WI38 (cell line): Measurements from ENCODE around the gene ZNF138.

Experiments used
- H3K4me3 ChIP-seq: 2 replicates; pipeline ENCODE4 v1.5.1; 2011; ENCODE audit warnings: low read depth, mild to moderate bottlenecking, control low read depth, low read length
- TF ChIP-seq, protein P1 (sequence below): IDR thresholded peaks from 2 replicates; pipeline ENCODE4 v1.5.1; 2012; ENCODE audit warnings: low read depth, mild to moderate bottlenecking, control low read depth, low read length

Gene ZNF138

DNA sequence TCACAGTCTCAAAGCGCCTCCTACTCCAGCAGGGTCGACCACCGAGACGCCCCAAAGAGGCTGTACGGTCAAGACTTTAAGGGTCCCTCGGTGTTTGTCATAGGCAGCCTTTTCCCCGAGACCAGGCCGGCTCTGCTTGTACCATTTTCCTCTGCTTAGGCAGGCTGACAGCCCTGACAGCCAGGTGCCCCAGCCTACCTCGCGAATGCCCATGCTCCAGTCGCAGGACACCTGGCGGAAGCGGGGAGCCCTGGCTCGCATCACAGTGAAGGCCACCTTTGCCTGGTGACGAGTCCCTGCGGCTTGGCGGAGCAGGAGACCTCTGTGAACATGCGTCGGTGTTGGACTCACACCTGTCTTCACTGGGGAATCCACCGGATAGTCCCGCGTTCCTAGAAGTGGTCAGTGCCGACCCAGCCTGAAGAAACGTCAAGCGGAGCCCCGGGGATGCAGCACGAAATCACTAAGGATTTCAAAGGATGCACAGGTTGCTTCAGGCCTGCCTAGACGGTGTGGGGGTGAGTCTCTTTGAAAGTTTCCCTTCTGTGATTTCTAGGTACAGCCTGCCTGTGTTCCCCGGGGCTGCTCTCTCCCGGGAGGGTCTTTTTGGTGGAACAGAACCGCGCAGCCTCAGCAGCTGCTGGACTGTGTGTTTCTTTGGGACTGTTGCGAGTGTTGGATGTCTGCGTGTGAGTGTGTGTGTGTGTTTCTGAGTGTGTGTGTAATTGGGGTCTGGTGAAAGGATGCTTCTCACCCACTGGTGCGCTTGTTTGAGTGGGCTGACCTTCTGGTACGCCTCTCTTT, 78.3 kb downstream of the ZNF138 start:
- TF ChIP-seq, protein P1, sequence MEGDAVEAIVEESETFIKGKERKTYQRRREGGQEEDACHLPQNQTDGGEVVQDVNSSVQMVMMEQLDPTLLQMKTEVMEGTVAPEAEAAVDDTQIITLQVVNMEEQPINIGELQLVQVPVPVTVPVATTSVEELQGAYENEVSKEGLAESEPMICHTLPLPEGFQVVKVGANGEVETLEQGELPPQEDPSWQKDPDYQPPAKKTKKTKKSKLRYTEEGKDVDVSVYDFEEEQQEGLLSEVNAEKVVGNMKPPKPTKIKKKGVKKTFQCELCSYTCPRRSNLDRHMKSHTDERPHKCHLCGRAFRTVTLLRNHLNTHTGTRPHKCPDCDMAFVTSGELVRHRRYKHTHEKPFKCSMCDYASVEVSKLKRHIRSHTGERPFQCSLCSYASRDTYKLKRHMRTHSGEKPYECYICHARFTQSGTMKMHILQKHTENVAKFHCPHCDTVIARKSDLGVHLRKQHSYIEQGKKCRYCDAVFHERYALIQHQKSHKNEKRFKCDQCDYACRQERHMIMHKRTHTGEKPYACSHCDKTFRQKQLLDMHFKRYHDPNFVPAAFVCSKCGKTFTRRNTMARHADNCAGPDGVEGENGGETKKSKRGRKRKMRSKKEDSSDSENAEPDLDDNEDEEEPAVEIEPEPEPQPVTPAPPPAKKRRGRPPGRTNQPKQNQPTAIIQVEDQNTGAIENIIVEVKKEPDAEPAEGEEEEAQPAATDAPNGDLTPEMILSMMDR, result no peak
- no peak overlapping the region for H3K4me3 ChIP-seq

DNA sequence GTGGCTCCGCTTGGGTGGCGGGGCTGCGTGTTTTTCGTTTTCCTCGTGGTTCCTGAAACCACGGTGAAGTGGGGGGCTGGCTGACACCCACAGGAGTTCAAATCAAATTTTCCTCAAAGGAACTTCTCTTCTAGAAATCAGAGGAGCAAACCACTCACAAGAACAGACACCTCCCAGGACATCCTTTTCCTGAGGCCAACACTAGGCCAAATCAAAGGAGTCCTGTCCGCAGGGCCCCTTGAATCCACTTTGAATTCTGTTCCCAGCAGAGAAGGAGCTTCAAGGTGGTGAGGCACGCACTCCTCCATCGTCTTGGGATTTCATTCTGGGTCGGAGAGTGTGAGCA, 78.9 kb downstream of the ZNF138 start:
- H3K4me3 ChIP-seq, result no peak overlapping the region
- TF ChIP-seq, protein P1, result no peak

DNA sequence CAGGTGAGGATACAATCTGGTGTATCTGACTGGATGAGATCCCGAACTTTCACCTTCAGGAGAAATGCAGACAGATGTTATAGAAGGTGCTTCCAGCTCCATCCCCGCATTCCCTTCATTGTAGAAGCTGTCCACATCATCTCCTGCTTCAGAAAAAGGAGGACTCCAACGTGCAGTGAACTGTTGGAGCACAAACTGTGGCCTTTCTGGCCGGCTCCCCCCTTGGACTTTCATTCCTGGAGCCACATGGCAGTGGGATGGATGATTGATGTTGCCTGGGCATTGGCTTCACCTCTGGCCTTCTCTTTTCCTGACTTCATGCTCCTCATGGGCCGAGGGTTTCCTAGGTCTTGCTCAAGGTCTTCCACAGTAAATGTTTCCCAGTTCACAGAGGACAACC, 79.3 kb downstream of the ZNF138 start:
- no peak overlapping the region for H3K4me3 ChIP-seq
- TF ChIP-seq, protein P1, result no peak

DNA sequence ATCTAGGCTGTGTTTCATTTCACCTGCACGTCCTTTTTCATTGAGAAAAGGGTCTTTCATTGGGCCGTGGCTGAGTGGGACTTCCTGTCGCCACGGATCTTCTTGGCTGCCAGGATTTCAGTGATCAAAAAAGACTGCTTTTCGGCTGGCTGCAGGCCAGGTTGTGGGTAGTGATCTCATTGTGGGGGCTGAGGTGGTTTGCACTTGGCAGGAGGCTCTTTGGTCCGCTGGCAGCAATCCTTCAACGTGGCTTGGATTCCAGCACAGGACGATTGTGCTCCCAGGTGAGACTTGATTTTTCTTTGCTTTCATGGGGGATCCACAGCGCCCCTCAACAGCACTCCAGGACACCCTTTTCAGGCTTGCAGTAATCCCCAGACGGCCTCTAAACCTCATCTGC, 79.9 kb downstream of the ZNF138 start:
- TF ChIP-seq, protein P1, result no peak

DNA sequence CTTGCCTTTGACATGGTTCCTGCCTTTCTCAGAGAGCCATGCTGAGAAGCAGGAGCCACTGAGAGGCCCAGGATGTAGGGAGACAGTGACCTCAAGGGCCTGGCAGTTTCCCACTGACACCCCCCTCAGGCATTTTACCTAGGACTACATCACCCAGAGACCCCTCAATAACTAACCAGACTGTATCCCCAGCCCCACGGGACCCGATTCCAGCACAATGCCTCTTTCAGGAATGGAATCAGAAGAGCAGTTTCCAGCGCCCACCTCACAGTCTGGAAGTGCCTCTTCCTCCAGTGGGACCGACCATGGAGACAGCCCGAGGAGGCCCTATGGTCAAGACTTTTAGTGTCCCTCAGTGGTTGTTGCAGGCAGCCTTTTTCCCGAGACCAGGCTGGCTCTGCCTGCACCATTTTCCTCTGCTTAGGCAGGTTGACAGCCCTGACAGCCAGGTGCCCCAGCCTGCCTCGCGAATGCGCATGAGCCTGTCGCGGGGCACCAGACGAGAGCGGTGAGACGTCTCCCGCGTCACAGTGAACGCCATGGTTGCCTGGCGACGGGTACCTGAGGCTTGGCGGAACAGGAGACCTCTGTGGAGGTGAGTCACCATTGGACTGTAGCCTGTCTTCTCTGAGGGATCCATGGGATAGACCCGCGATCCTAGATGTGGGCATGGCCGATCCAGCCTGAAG, 80.5 kb downstream of the ZNF138 start:
- H3K4me3 ChIP-seq, result no peak overlapping the region
- TF ChIP-seq, protein P1, result no peak

More for the DNA sequence above, 79.9 kb downstream of the ZNF138 start:
- no peak overlapping the region for H3K4me3 ChIP-seq

DNA sequence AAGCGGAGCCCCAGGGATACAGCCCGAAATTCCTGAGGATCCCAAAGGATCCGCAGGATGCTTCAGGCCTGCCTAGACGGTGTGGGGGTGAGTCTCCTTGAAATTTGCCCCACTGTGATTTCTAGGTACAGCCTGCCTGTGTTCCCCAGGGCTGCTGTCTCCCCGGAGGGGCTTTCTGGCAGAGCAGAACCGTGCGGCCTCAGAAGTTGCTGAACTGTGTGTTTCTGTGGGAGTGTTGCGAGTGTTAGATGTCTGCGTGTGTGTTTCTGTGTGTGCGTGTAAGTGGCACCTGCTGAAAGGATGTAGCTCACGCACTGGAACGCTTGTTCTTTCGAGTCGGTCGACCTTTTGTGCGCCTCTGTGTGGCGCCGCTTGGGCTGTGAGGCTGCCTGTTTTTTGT, 81.0 kb downstream of the ZNF138 start:
- no peak overlapping the region for H3K4me3 ChIP-seq
- TF ChIP-seq, protein P1, result no peak
